Brain microvascular endothelial cell (primary cell): ENCODE results near the gene BTNL2.
"Not testable (repeated sequence)": the region's sequence is repeated elsewhere in the genome, so short reads cannot be mapped to it uniquely, and the experiment has no call there.

Experiments used
- DNase-seq: peaks from one replicate; pipeline ENCODE4 v3.0.0-alpha.2; 2020
- H3K27ac ChIP-seq: fragments of 250-450 bp; sonication (Bioruptor Pico); 2 replicates; pipeline ENCODE4 v1.5.1; 2020; ENCODE audit warnings: mild to moderate bottlenecking, moderate library complexity
- H3K27me3 ChIP-seq: fragments of 250-450 bp; sonication (Bioruptor Pico); replicated peaks from 2 replicates; pipeline ENCODE4 v1.5.1; 2020; ENCODE audit warnings: mild to moderate bottlenecking
- H3K36me3 ChIP-seq: fragments of 250-450 bp; sonication (Bioruptor Pico); replicated peaks from 2 replicates; pipeline ENCODE4 v1.5.1; 2020; ENCODE audit warnings: mild to moderate bottlenecking
- H3K4me3 ChIP-seq: 2 replicates; pipeline ENCODE4 v1.5.1; 2011; ENCODE audit warnings: low read depth, mild to moderate bottlenecking, control low read depth, low read length, moderate library complexity
- CTCF ChIP-seq: IDR thresholded peaks from 2 replicates; pipeline ENCODE4 v1.5.1; 2011; ENCODE audit warnings: low read depth, mild to moderate bottlenecking, moderate library complexity, low read length, control low read depth, inconsistent platforms; ENCODE audit errors: missing control alignments
- in situ Hi-C: cut with HindIII; loops from 2 replicates; pipeline ENCODE4 v1.10.0; 2017; ENCODE audit warnings: low sequenced_read_pairs, low pct_ligation_motif_present

BTNL2 gene

GRCh38 chr6:32367644-32368043 is 39.3 kb downstream of the BTNL2 start:
- no peak for DNase-seq
- Histone ChIP-seq H3K27me3 (no peaks in the 10 kb centered on the region), H3K27ac (no peak overlapping the region), H3K36me3 (no peaks in the 10 kb centered on the region), H3K4me3 (no peak overlapping the region)
- no peak for TF ChIP-seq CTCF
- in situ Hi-C loops, result no loop called here

- H3K27ac ChIP-seq, H3K27me3 ChIP-seq, DNase-seq, in situ Hi-C loops, H3K4me3 ChIP-seq, H3K36me3 ChIP-seq: not testable (repeated sequence)
Observed at GRCh38 chr6:32359225-32359624, 47.8 kb downstream of the BTNL2 start.

- DNase-seq, in situ Hi-C loops, H3K27me3 ChIP-seq, H3K4me3 ChIP-seq, H3K27ac ChIP-seq, H3K36me3 ChIP-seq: not testable (repeated sequence)
Observed at GRCh38 chr6:32358548-32358947, 48.4 kb downstream of the BTNL2 start.

GRCh38 chr6:32355018-32355417 is 52.0 kb downstream of the BTNL2 start:
- in situ Hi-C loops, result no loop called here
- TF ChIP-seq CTCF, result no peak
- H3K27me3 ChIP-seq, result no peaks in the 10 kb centered on the region
- H3K36me3 ChIP-seq, result no peaks in the 10 kb centered on the region
- H3K27ac ChIP-seq, result no peak overlapping the region
- no peak for DNase-seq
- no peak overlapping the region for H3K4me3 ChIP-seq

- Histone ChIP-seq H3K36me3 (no peaks in the 10 kb centered on the region), H3K27me3 (no peaks in the 10 kb centered on the region), H3K4me3 (no peak overlapping the region), H3K27ac (no peak overlapping the region)
- DNase-seq, result no peak
- TF ChIP-seq CTCF, result no peak
- in situ Hi-C loops, result no loop called here
Observed at GRCh38 chr6:32353348-32353747, 53.6 kb downstream of the BTNL2 start.
